GM12878 (cell line): ENCODE data around the gene GPRIN2. TPM values are rescaled to one million over a fixed set of nuclear protein-coding genes. Genes with fewer than 3 reads are reported as not detected.

Source experiments
- ATAC-seq: fragments of 200-7000 bp; cut with Tn5 transposase; 3 replicates; pipeline ENCODE4 v1.9.1; 2020; ENCODE audit warnings: mild to moderate bottlenecking, moderate library complexity
- BruUV-seq: library from RNA; stranded (reverse); fragments of 400-500 nt; replicated peaks from 2 replicates; lab custom pipeline; 2021; lab: Mats Ljungman, UMichigan
- CTCF ChIA-PET: fragments of 300-600 bp; sonication (Branson Sonifier 250); formaldehyde crosslinking; extraction: SDS; loops from one replicate; lab custom pipeline; 2021; ENCODE audit warnings: inconsistent platforms; lab: Yijun Ruan, JAX
- POLR2A ChIA-PET: fragments of 350-600 bp; formaldehyde crosslinking; extraction: SDS; loops from one replicate; lab custom pipeline; 2021; ENCODE audit warnings: inconsistent platforms; lab: Charles Lee
- RAD21 ChIA-PET: fragments of 300-600 bp; sonication (Branson Sonifier 250); formaldehyde crosslinking; loops from one replicate; lab custom pipeline; 2023; ENCODE audit warnings: antibody characterized with exemption; ENCODE audit not compliant: unreplicated experiment; lab: Charles Lee
- SMC1A ChIA-PET: fragments of 300-600 bp; sonication (Branson Sonifier 250); formaldehyde crosslinking; loops from one replicate; lab custom pipeline; 2023; ENCODE audit not compliant: unreplicated experiment, uncharacterized antibody; lab: Charles Lee
- DNase-seq: peaks from one replicate; pipeline ENCODE4 v3.0.0-alpha.2; 2011; ENCODE audit warnings: low read depth, low spot score
- FAIRE-seq: peaks from 3 replicates; lab custom pipeline; 2011; peaks lifted over from hg19 to GRCh38; lab: Jason Lieb, UNC
- H2AFZ ChIP-seq: 2 replicates; pipeline ENCODE4 v1.6.0; 2011; ENCODE audit warnings: low read depth, low read length, control low read depth; ENCODE audit not compliant: control insufficient read depth
- H3K27ac ChIP-seq: 2 replicates; pipeline ENCODE4 v1.5.1; 2011; ENCODE audit warnings: control low read depth; ENCODE audit not compliant: control insufficient read depth, insufficient read depth
- H3K27me3 ChIP-seq, 2 experiments: replicated peaks in 1 of 2; 2 replicates each; pipeline versions ENCODE4 v1.6.0 to v1.6.1; 2011; ENCODE audit warnings: low read length in 1 of 2; ENCODE audit not compliant: control insufficient read depth in 2 of 2, insufficient read depth in 2 of 2
- H3K36me3 ChIP-seq, 2 experiments: 2 replicates each; pipeline ENCODE4 v1.5.1; 2011; ENCODE audit warnings: low read length in 1 of 2; ENCODE audit not compliant: control insufficient read depth in 2 of 2, insufficient read depth in 2 of 2
- H3K4me1 ChIP-seq: 2 replicates; pipeline ENCODE4 v1.6.1; 2011; ENCODE audit warnings: mild to moderate bottlenecking, low read length, moderate library complexity, mixed read lengths; ENCODE audit not compliant: control insufficient read depth, insufficient read depth
- H3K4me2 ChIP-seq: 2 replicates; pipeline ENCODE4 v1.6.0; 2011; ENCODE audit warnings: control low read depth; ENCODE audit not compliant: control insufficient read depth, insufficient read depth
- H3K4me3 ChIP-seq: fragments of 200-600 bp; sonication (generic); 2 replicates; pipeline ENCODE4 v1.5.1; 2016
- H3K79me2 ChIP-seq: 2 replicates; pipeline ENCODE4 v1.6.0; 2011; ENCODE audit warnings: low read length; ENCODE audit not compliant: control insufficient read depth, insufficient read depth
- H3K9ac ChIP-seq: 2 replicates; pipeline ENCODE4 v1.8.0; 2011; ENCODE audit warnings: low read length, control low read depth, mixed read lengths; ENCODE audit not compliant: control insufficient read depth, insufficient read depth
- H3K9me3 ChIP-seq: replicated peaks from 3 replicates; pipeline ENCODE4 v1.5.1; 2011; ENCODE audit warnings: mild to moderate bottlenecking, low read length; ENCODE audit not compliant: control insufficient read depth, insufficient read depth
- H4K20me1 ChIP-seq: 2 replicates; pipeline ENCODE4 v1.6.0; 2011; ENCODE audit not compliant: control insufficient read depth, insufficient read depth
- ATF7 ChIP-seq: fragments of 450-650 bp; IDR thresholded peaks from 2 replicates; pipeline ENCODE4 v1.6.1; 2016; ENCODE audit warnings: low read depth, mild to moderate bottlenecking
- CEBPB ChIP-seq, 2 experiments: fragments of 150-350 bp in 1 of 2; IDR thresholded peaks; 2 replicates each; pipeline ENCODE4 v1.6.1; 2012 to 2014; ENCODE audit warnings: low read depth in 2 of 2, low read length in 2 of 2, borderline replicate concordance in 1 of 2, inconsistent platforms in 1 of 2
- DPF2 ChIP-seq: fragments of 450-650 bp; IDR thresholded peaks from 2 replicates; pipeline ENCODE4 v1.6.1; 2017; ENCODE audit warnings: mild to moderate bottlenecking
- ETV6 ChIP-seq, 2 experiments: fragments of 450-650 bp in 1 of 2; IDR thresholded peaks in 1 of 2; conservative IDR thresholded peaks in 1 of 2; 2 replicates each; pipeline ENCODE4 v1.6.1; 2014; ENCODE audit warnings: antibody characterized with exemption in 1 of 2, borderline replicate concordance in 1 of 2, low read depth in 1 of 2, mild to moderate bottlenecking in 1 of 2, moderate library complexity in 1 of 2
- FOXK2 ChIP-seq: fragments of 450-650 bp; IDR thresholded peaks from 2 replicates; pipeline ENCODE4 v1.6.1; 2017; ENCODE audit warnings: mild to moderate bottlenecking, moderate library complexity
- KLF5 ChIP-seq: fragments of 450-650 bp; IDR thresholded peaks from 2 replicates; pipeline ENCODE4 v1.6.1; 2014; ENCODE audit warnings: mild to moderate bottlenecking; ENCODE audit not compliant: partially characterized antibody
- MTA3 ChIP-seq: IDR thresholded peaks from 2 replicates; pipeline ENCODE4 v1.6.1; 2012; ENCODE audit warnings: low read length, inconsistent platforms, borderline replicate concordance
- PML ChIP-seq: IDR thresholded peaks from 2 replicates; pipeline ENCODE4 v1.6.1; 2012; ENCODE audit warnings: low read length, inconsistent platforms
- POLR2A ChIP-seq: IDR thresholded peaks from 2 replicates; pipeline ENCODE4 v1.6.1; 2011; ENCODE audit warnings: low read depth, mild to moderate bottlenecking, low read length
- RBBP5 ChIP-seq: fragments of 200-600 bp; sonication (generic); conservative IDR thresholded peaks from 2 replicates; pipeline ENCODE4 v1.6.1; 2016
- SIX5 ChIP-seq: IDR thresholded peaks from 2 replicates; pipeline ENCODE4 v1.6.1; 2011; ENCODE audit warnings: mild to moderate bottlenecking, low read depth, low read length, moderate library complexity; ENCODE audit not compliant: severe bottlenecking
- SMARCA5 ChIP-seq: fragments of 450-650 bp; IDR thresholded peaks from 2 replicates; pipeline ENCODE4 v1.6.1; 2017; ENCODE audit warnings: mild to moderate bottlenecking
- TAF1 ChIP-seq: IDR thresholded peaks from 2 replicates; pipeline ENCODE4 v1.6.1; 2011; ENCODE audit warnings: mild to moderate bottlenecking, low read depth, low read length, borderline replicate concordance
- ZNF24 ChIP-seq: fragments of 450-650 bp; IDR thresholded peaks from 2 replicates; pipeline ENCODE4 v1.6.1; 2017; ENCODE audit warnings: antibody characterized with exemption, mild to moderate bottlenecking
- WGBS: methylation state at CpG from one replicate; pipeline ENCODE4 v1.1.6; 2016; ENCODE audit warnings: low lambda C conversion rate; ENCODE audit not compliant: insufficient replicate concordance, insufficient coverage; ENCODE audit errors: missing lambda C conversion rate; 5-methylcytosine and 5-hydroxymethylcytosine counted together
- in situ Hi-C: fragments of 300-500 bp; cut with MboI; formaldehyde crosslinking; loops from 9 replicates; pipeline ENCODE4 v1.14.3; 2018; ENCODE audit warnings: mixed read lengths
- intact Hi-C: fragments of 100-400 bp; cut with micrococcal nuclease; formaldehyde crosslinking; loops from one replicate; pipeline ENCODE4 v1.14.2; 2022; ENCODE audit not compliant: unreplicated experiment
- polyA plus RNA-seq, 11 experiments: library from polyadenylated mRNA; depleted of rRNA in 4 of 11; unstranded in 6 of 11; stranded (reverse) in 5 of 11; fragments of >200 nt; fragmentation: Nextera tagmentation in 4 of 11; fragmentation: Illumina TruSeq in 1 of 11; extraction: Ambion mirVana in 4 of 11; extraction: Trizol in 1 of 11; gene quantifications; 1 replicate in 1 of 11; 2 replicates in 10 of 11; pipeline versions ENCODE4 v1.2.1 to v1.2.3, GENCODE V29; 2011 to 2016; ENCODE audit warnings: inconsistent platforms in 2 of 11, missing spikeins in 2 of 11, low read depth in 1 of 11
- total RNA-seq, 4 experiments: library from RNA; depleted of rRNA in 3 of 4; stranded (reverse); fragments of >200 nt in 3 of 4; fragmentation: Illumina TruSeq in 1 of 4; extraction: Trizol in 1 of 4; gene quantifications; 2 replicates each; pipeline versions ENCODE4 v1.2.1 to v1.2.3, GENCODE V29; 2013 to 2021
- TF ChIP-seq, protein P1 (sequence below): IDR thresholded peaks from 2 replicates; pipeline ENCODE4 v1.6.1; 2011; ENCODE audit warnings: low read depth, low read length, improper control_type of control experiment, borderline replicate concordance
- TF ChIP-seq, protein P2 (sequence below): IDR thresholded peaks from 2 replicates; pipeline ENCODE4 v1.6.1; 2012; ENCODE audit warnings: low read depth, low read length, improper control_type of control experiment

The GPRIN2 gene
- total and polyA plus RNA-seq, 10 of the 15 experiments (the other 5 are each of a cell fraction or from before 2014, with no cell fraction given) = 0.13 TPM; not detected in 9

DNA sequence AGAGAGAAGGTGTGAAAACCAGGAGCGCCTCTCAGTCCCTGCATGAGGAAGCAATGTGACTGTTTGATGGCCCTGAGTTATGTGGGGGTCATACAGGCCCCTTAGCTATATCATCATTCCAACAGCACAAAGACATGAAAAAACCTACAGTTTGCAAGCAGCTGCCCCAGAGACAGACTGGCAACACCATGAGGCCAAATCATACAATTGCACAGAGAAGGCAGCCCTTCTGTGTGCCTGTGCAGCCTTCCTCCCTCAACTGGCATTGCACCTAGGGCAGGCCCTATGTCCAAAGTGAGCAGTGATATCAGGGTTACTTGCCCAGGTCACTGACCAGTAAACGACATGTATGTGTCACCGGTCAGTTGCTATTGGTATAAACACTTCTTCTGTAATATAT, 41.6 kb downstream of the GPRIN2 start:
- SMC1A ChIA-PET = no interaction called here
- Histone ChIP-seq H4K20me1 (no peaks in the 10 kb centered on the region), H3K4me1 (no peaks in the 10 kb centered on the region), H3K9me3 (no peaks in the 10 kb centered on the region), H3K4me3 (no peak overlapping the region), H3K9ac (no peak overlapping the region), H3K27me3 (0 out of 4 replicates have a peak, but pooled peaks cover 0 to 1% of the 10 kb centered on the region in 2 experiments), H3K4me2 (no peak overlapping the region), H3K79me2 (no peaks in the 10 kb centered on the region), H2AFZ (no peak overlapping the region), H3K36me3 (no peaks in the 10 kb centered on the region), H3K27ac (no peak overlapping the region)
- no TSS peak for BruUV-seq
- POLR2A ChIA-PET = no interaction called here
- no peak for DNase-seq
- CTCF ChIA-PET = no interaction called here
- intact Hi-C loops = no loop called here
- in situ Hi-C loops = no loop called here
- TF ChIP-seq MTA3 (no peak), CEBPB (IDR thresholded peaks at IDR 0.05; ENCODE audit: borderline replicate concordance in 1 of 2, low read depth in 2 of 2, low read length in 2 of 2) (no peak), SIX5 (no peak), RBBP5 (no peak), SMARCA5 (no peak), ETV6 (conservative IDR thresholded peaks at IDR 0.05 in 1 of 2, IDR thresholded peaks at IDR 0.05 in 1 of 2; ENCODE audit: borderline replicate concordance in 1 of 2, low read depth in 1 of 2) (no peak), POLR2A (no peak), ATF7 (no peak), KLF5 (no peak), PML (no peak), FOXK2 (no peak), TAF1 (no peak), ZNF24 (no peak), DPF2 (no peak)
- TF ChIP-seq, protein P1, sequence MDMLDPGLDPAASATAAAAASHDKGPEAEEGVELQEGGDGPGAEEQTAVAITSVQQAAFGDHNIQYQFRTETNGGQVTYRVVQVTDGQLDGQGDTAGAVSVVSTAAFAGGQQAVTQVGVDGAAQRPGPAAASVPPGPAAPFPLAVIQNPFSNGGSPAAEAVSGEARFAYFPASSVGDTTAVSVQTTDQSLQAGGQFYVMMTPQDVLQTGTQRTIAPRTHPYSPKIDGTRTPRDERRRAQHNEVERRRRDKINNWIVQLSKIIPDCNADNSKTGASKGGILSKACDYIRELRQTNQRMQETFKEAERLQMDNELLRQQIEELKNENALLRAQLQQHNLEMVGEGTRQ = no peak
- TF ChIP-seq, protein P2, sequence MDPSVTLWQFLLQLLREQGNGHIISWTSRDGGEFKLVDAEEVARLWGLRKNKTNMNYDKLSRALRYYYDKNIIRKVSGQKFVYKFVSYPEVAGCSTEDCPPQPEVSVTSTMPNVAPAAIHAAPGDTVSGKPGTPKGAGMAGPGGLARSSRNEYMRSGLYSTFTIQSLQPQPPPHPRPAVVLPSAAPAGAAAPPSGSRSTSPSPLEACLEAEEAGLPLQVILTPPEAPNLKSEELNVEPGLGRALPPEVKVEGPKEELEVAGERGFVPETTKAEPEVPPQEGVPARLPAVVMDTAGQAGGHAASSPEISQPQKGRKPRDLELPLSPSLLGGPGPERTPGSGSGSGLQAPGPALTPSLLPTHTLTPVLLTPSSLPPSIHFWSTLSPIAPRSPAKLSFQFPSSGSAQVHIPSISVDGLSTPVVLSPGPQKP = no peak
- ATAC-seq = no peak
- no peak for FAIRE-seq
- RAD21 ChIA-PET = no interaction called here
- 29% methylated on average over 3 of the region's 3 CpGs for WGBS
